GM23338 (cell line): ENCODE measurements around the gene UGT1A7. TPM values are rescaled to one million over a fixed set of nuclear protein-coding genes. Genes with fewer than 3 reads are reported as not detected.

Source experiments
- ATAC-seq: fragments of 200-7000 bp; cut with Tn5 transposase; 3 replicates; pipeline ENCODE4 v1.9.1; 2020
- DNase-seq: peaks from one replicate; pipeline ENCODE4 v3.0.0-alpha.2; 2015; ENCODE audit warnings: low spot score
- H2AFZ ChIP-seq: fragments of 200-600 bp; sonication (generic); 2 replicates; pipeline ENCODE4 v1.8.0; 2016; ENCODE audit warnings: antibody characterized with exemption, mild to moderate bottlenecking, moderate library complexity
- H3F3A ChIP-seq: fragments of 200-600 bp; sonication (generic); replicated peaks from 2 replicates; pipeline ENCODE4 v1.8.0; 2017; ENCODE audit warnings: antibody characterized with exemption, mixed run types, low read depth
- H3K27ac ChIP-seq: fragments of 200-600 bp; sonication (generic); 2 replicates; pipeline ENCODE4 v1.6.1; 2016; ENCODE audit warnings: low read depth
- H3K27me3 ChIP-seq: fragments of 200-600 bp; sonication (generic); 2 replicates; pipeline ENCODE4 v1.8.0; 2016; ENCODE audit warnings: mild to moderate bottlenecking, mixed run types, moderate library complexity; ENCODE audit not compliant: insufficient read depth
- H3K36me3 ChIP-seq: fragments of 200-600 bp; sonication (generic); 2 replicates; pipeline ENCODE4 v1.8.0; 2016; ENCODE audit warnings: mild to moderate bottlenecking; ENCODE audit not compliant: insufficient read depth
- H3K4me1 ChIP-seq: fragments of 200-600 bp; sonication (generic); 2 replicates; pipeline ENCODE4 v1.8.0; 2016; ENCODE audit warnings: mild to moderate bottlenecking, moderate library complexity; ENCODE audit not compliant: insufficient read depth
- H3K4me2 ChIP-seq: fragments of 200-600 bp; sonication (generic); 2 replicates; pipeline ENCODE4 v1.7.1; 2017; ENCODE audit warnings: mixed run types
- H3K4me3 ChIP-seq: fragments of 200-600 bp; sonication (generic); 2 replicates; pipeline ENCODE4 v1.6.1; 2016; ENCODE audit warnings: mixed run types
- H3K79me2 ChIP-seq: fragments of 200-600 bp; sonication (generic); replicated peaks from 2 replicates; pipeline ENCODE4 v1.8.0; 2017; ENCODE audit warnings: mild to moderate bottlenecking; ENCODE audit not compliant: insufficient read depth
- H3K9me2 ChIP-seq: fragments of 200-600 bp; sonication (generic); 2 replicates; pipeline ENCODE4 v1.8.0; 2017; ENCODE audit not compliant: insufficient read depth
- H4K20me1 ChIP-seq: fragments of 200-600 bp; sonication (generic); replicated peaks from 2 replicates; pipeline ENCODE4 v1.8.0; 2017; ENCODE audit warnings: mild to moderate bottlenecking; ENCODE audit not compliant: insufficient read depth
- H3K27ac Mint-ChIP-seq: 2 replicates; pipeline ENCODE4 v1.8.0; 2020; ENCODE audit warnings: inconsistent platforms, mild to moderate bottlenecking, moderate library complexity, mixed read lengths
- H3K27me3 Mint-ChIP-seq: 3 replicates; pipeline ENCODE4 v1.8.0; 2022; ENCODE audit warnings: low read depth, mild to moderate bottlenecking, moderate library complexity, mixed read lengths, inconsistent platforms; ENCODE audit not compliant: insufficient read depth, poor library complexity
- H3K36me3 Mint-ChIP-seq: 3 replicates; pipeline ENCODE4 v1.8.0; 2021; ENCODE audit warnings: low read depth, mild to moderate bottlenecking, inconsistent platforms, moderate library complexity, mixed read lengths
- H3K4me1 Mint-ChIP-seq: 3 replicates; pipeline ENCODE4 v1.8.0; 2020; ENCODE audit warnings: mild to moderate bottlenecking, inconsistent platforms, mixed read lengths
- H3K4me3 Mint-ChIP-seq: 3 replicates; pipeline ENCODE4 v1.8.0; 2021; ENCODE audit warnings: moderate library complexity, mild to moderate bottlenecking, inconsistent platforms, mixed read lengths
- H3K9me3 Mint-ChIP-seq: 3 replicates; pipeline ENCODE4 v1.8.0; 2020; ENCODE audit warnings: moderate library complexity, mild to moderate bottlenecking, inconsistent platforms, mixed read lengths
- CREB1 ChIP-seq: fragments of 250-450 bp; sonication (Bioruptor Pico); IDR thresholded peaks from 2 replicates; pipeline ENCODE4 v1.5.0; 2020; ENCODE audit warnings: low read depth, mild to moderate bottlenecking, moderate library complexity
- EZH2 ChIP-seq: fragments of 200-600 bp; sonication (generic); IDR thresholded peaks from one replicate; pipeline ENCODE4 v1.8.0; 2017; ENCODE audit warnings: antibody characterized with exemption, mild to moderate bottlenecking, low read depth; ENCODE audit not compliant: unreplicated experiment
- JUNB ChIP-seq: IDR thresholded peaks from one replicate; pipeline ENCODE4 v1.6.1; 2016; ENCODE audit warnings: antibody characterized with exemption; ENCODE audit not compliant: unreplicated experiment
- NANOG ChIP-seq: IDR thresholded peaks from 2 replicates; pipeline ENCODE4 v1.6.1; 2016; ENCODE audit warnings: antibody characterized with exemption, borderline replicate concordance
- ZNF114 ChIP-seq: fragments of 250-450 bp; sonication (Bioruptor Pico); IDR thresholded peaks from 2 replicates; pipeline ENCODE4 v1.5.0; 2020; ENCODE audit warnings: mild to moderate bottlenecking, moderate library complexity
- polyA plus RNA-seq: library from polyadenylated mRNA; unstranded; fragments of >200 nt; fragmentation: Nextera tagmentation; extraction: Ambion mirVana; gene quantifications from 2 replicates; pipeline ENCODE4 v1.2.1, GENCODE V29; 2016
- total RNA-seq: library from RNA; depleted of rRNA; stranded (reverse); fragments of >200 nt; shearing (Covaris generic); gene quantifications from 2 replicates; pipeline ENCODE4 v1.2.3, GENCODE V29; 2014
- TF ChIP-seq, protein P1 (sequence below): IDR thresholded peaks from one replicate; pipeline ENCODE4 v1.6.1; 2018; ENCODE audit warnings: antibody characterized with exemption; ENCODE audit not compliant: unreplicated experiment
- TF ChIP-seq, protein P2 (sequence below): IDR thresholded peaks from 2 replicates; pipeline ENCODE4 v1.6.1; 2016; ENCODE audit warnings: antibody characterized with exemption
- TF ChIP-seq, protein P3 (sequence below): fragments of 250-450 bp; sonication (Bioruptor Pico); IDR thresholded peaks from 2 replicates; pipeline ENCODE4 v1.5.0; 2020; ENCODE audit warnings: mild to moderate bottlenecking, moderate library complexity

UGT1A7 gene
- total and polyA plus RNA-seq, 2 experiments from 2014 or later = not detected

DNA sequence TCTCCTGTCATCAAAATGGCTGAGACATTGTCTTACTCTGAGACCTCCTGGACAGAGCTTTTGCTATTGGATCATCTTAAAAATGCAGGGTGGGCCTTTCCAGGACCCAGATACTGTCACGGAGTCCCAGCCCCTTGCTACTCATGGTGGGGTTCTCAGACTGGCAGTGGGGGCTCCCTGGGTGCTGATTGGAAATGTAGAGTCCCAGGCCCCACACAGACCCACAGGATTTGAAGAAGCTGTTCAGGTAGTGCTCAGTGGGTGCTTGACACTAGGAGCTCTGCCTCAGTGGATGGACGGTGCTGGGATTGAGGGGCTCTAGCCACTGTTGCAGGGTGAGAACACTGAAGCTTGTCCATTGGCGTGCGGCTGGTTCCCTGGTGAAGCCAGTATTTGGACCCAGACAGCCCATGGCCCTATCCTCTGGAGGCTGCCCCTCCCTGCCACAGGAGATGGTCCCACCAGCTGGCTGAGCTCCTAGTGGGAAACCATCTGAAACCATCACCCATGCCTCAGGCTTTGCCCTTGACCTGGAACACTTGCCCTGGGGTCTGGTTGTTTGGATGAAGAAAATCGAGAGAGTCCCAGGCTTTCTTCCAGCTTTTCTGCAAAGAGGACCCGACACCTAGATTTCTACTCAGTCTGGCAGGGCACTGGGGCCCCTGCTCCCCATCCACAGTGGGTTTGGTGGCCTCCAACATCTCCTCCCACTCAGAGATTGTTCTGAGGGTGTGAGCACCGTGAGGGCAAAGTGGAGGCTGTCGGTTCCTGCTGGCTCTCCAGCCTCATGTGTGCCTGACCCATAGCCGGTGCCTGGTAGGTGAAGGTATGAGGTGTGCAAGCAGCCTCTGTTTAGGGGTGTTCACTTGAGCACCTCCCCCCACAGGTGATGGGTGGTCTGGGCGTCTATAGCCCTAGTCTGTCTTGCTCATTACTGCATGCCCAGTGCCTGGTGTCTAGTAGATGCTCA, 126.5 kb downstream of the UGT1A7 start:
- Mint-ChIP-seq H3K27ac (no peak overlapping the region), H3K27me3 (peaks cover 2% of the 10 kb centered on the region), H3K4me3 (no peak overlapping the region), H3K36me3 (no peaks in the 10 kb centered on the region), H3K4me1 (no peaks in the 10 kb centered on the region), H3K9me3 (peaks cover 5% of the 10 kb centered on the region; the same call in 2 of the 3 replicates)
- no peak overlapping the region for H3K27ac ChIP-seq
- no peaks in the 10 kb centered on the region; the same call in none of the 2 replicates for H3K9me2 ChIP-seq
- no peaks in the 10 kb centered on the region for H4K20me1 ChIP-seq
- H3K4me2 ChIP-seq = no peak overlapping the region
- ATAC-seq = no peak
- H3K27me3 ChIP-seq = no peaks in the 10 kb centered on the region
- no peaks in the 10 kb centered on the region for H3K4me1 ChIP-seq
- no peak overlapping the region for H3K4me3 ChIP-seq
- no peaks in the 10 kb centered on the region for H3K79me2 ChIP-seq
- H3K36me3 ChIP-seq = no peaks in the 10 kb centered on the region
- DNase-seq = no peak
- H3F3A ChIP-seq = no peaks in the 10 kb centered on the region
- TF ChIP-seq, protein P1, sequence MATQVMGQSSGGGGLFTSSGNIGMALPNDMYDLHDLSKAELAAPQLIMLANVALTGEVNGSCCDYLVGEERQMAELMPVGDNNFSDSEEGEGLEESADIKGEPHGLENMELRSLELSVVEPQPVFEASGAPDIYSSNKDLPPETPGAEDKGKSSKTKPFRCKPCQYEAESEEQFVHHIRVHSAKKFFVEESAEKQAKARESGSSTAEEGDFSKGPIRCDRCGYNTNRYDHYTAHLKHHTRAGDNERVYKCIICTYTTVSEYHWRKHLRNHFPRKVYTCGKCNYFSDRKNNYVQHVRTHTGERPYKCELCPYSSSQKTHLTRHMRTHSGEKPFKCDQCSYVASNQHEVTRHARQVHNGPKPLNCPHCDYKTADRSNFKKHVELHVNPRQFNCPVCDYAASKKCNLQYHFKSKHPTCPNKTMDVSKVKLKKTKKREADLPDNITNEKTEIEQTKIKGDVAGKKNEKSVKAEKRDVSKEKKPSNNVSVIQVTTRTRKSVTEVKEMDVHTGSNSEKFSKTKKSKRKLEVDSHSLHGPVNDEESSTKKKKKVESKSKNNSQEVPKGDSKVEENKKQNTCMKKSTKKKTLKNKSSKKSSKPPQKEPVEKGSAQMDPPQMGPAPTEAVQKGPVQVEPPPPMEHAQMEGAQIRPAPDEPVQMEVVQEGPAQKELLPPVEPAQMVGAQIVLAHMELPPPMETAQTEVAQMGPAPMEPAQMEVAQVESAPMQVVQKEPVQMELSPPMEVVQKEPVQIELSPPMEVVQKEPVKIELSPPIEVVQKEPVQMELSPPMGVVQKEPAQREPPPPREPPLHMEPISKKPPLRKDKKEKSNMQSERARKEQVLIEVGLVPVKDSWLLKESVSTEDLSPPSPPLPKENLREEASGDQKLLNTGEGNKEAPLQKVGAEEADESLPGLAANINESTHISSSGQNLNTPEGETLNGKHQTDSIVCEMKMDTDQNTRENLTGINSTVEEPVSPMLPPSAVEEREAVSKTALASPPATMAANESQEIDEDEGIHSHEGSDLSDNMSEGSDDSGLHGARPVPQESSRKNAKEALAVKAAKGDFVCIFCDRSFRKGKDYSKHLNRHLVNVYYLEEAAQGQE = no peak
- TF ChIP-seq, protein P2, sequence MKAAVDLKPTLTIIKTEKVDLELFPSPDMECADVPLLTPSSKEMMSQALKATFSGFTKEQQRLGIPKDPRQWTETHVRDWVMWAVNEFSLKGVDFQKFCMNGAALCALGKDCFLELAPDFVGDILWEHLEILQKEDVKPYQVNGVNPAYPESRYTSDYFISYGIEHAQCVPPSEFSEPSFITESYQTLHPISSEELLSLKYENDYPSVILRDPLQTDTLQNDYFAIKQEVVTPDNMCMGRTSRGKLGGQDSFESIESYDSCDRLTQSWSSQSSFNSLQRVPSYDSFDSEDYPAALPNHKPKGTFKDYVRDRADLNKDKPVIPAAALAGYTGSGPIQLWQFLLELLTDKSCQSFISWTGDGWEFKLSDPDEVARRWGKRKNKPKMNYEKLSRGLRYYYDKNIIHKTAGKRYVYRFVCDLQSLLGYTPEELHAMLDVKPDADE = no peak
- TF ChIP-seq CREB1 (no peak), NANOG (no peak)
- H2AFZ ChIP-seq = no peak overlapping the region

DNA sequence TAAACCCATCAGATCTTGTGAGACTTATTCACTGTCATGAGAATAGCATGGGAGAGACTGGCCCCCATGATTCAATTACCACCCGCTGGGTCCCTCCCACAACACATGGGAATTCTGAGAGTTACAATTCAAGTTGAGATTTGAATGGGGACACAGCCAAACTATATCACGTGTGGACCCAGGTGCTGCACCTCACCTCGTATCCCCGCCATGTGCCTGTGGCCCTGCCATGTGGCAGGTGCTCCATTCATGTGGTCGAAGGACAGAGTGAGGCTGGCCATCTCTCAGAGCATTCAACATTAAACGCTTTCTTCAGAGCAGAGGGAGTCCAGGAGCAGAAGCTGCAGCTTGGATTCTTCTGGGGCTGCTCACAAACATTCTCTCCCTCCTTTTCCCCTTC, 128.7 kb downstream of the UGT1A7 start:
- peaks cover 5% of the 10 kb centered on the region; the same call in 2 of the 3 replicates for H3K9me3 Mint-ChIP-seq
- H3K79me2 ChIP-seq = no peaks in the 10 kb centered on the region
- peaks cover 2% of the 10 kb centered on the region for H3K27me3 Mint-ChIP-seq
- H3K4me3 Mint-ChIP-seq = no peak overlapping the region
- H3K36me3 Mint-ChIP-seq = no peaks in the 10 kb centered on the region
- no peaks in the 10 kb centered on the region for H3F3A ChIP-seq
- no peaks in the 10 kb centered on the region for H3K27me3 ChIP-seq
- no peaks in the 10 kb centered on the region for H3K4me1 Mint-ChIP-seq
- H3K27ac Mint-ChIP-seq = no peak overlapping the region
- H3K27ac ChIP-seq = no peak overlapping the region
- no peak overlapping the region for H3K4me3 ChIP-seq
- ATAC-seq = no peak
- H2AFZ ChIP-seq = no peak overlapping the region
- H3K9me2 ChIP-seq = peaks cover 6% of the 10 kb centered on the region
- DNase-seq = no peak
- no peak overlapping the region for H3K4me2 ChIP-seq
- H4K20me1 ChIP-seq = no peaks in the 10 kb centered on the region
- H3K36me3 ChIP-seq = no peaks in the 10 kb centered on the region
- H3K4me1 ChIP-seq = no peaks in the 10 kb centered on the region
- TF ChIP-seq, protein P3, sequence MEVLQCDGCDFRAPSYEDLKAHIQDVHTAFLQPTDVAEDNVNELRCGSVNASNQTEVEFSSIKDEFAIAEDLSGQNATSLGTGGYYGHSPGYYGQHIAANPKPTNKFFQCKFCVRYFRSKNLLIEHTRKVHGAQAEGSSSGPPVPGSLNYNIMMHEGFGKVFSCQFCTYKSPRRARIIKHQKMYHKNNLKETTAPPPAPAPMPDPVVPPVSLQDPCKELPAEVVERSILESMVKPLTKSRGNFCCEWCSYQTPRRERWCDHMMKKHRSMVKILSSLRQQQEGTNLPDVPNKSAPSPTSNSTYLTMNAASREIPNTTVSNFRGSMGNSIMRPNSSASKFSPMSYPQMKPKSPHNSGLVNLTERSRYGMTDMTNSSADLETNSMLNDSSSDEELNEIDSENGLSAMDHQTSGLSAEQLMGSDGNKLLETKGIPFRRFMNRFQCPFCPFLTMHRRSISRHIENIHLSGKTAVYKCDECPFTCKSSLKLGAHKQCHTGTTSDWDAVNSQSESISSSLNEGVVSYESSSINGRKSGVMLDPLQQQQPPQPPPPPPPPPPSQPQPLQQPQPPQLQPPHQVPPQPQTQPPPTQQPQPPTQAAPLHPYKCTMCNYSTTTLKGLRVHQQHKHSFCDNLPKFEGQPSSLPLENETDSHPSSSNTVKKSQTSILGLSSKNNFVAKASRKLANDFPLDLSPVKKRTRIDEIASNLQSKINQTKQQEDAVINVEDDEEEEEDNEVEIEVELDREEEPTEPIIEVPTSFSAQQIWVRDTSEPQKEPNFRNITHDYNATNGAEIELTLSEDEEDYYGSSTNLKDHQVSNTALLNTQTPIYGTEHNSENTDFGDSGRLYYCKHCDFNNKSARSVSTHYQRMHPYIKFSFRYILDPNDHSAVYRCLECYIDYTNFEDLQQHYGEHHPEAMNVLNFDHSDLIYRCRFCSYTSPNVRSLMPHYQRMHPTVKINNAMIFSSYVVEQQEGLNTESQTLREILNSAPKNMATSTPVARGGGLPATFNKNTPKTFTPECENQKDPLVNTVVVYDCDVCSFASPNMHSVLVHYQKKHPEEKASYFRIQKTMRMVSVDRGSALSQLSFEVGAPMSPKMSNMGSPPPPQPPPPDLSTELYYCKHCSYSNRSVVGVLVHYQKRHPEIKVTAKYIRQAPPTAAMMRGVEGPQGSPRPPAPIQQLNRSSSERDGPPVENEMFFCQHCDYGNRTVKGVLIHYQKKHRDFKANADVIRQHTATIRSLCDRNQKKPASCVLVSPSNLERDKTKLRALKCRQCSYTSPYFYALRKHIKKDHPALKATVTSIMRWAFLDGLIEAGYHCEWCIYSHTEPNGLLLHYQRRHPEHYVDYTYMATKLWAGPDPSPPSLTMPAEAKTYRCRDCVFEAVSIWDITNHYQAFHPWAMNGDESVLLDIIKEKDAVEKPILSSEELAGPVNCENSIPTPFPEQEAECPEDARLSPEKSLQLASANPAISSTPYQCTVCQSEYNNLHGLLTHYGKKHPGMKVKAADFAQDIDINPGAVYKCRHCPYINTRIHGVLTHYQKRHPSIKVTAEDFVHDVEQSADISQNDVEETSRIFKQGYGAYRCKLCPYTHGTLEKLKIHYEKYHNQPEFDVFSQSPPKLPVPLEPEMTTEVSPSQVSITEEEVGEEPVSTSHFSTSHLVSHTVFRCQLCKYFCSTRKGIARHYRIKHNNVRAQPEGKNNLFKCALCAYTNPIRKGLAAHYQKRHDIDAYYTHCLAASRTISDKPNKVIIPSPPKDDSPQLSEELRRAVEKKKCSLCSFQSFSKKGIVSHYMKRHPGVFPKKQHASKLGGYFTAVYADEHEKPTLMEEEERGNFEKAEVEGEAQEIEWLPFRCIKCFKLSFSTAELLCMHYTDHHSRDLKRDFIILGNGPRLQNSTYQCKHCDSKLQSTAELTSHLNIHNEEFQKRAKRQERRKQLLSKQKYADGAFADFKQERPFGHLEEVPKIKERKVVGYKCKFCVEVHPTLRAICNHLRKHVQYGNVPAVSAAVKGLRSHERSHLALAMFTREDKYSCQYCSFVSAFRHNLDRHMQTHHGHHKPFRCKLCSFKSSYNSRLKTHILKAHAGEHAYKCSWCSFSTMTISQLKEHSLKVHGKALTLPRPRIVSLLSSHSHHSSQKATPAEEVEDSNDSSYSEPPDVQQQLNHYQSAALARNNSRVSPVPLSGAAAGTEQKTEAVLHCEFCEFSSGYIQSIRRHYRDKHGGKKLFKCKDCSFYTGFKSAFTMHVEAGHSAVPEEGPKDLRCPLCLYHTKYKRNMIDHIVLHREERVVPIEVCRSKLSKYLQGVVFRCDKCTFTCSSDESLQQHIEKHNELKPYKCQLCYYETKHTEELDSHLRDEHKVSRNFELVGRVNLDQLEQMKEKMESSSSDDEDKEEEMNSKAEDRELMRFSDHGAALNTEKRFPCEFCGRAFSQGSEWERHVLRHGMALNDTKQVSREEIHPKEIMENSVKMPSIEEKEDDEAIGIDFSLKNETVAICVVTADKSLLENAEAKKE = no peak
- TF ChIP-seq EZH2 (no peak), NANOG (no peak), ZNF114 (no peak), JUNB (no peak)
- TF ChIP-seq, protein P2 = no peak
